HG03442 (cell line): ENCODE data around the gene TFDP2.

Experiments
- ATAC-seq: cut with Tn5 transposase; IDR thresholded peaks from one replicate; pipeline ENCODE4 v1.9.1; 2021; ENCODE audit warnings: mild to moderate bottlenecking, moderate library complexity; ENCODE audit not compliant: unreplicated experiment

Gene TFDP2

GRCh38 chr3:141971571-141971970 lies 177.8 kb downstream of the TFDP2 start:
- ATAC-seq = no peak

- no peak for ATAC-seq
These were observed 179.6 kb downstream of the TFDP2 start for GRCh38 chr3:141969711-141970110.

GRCh38 chr3:141965471-141965870 lies 183.9 kb downstream of the TFDP2 start:
- ATAC-seq = no peak

- no peak for ATAC-seq
These were observed 186.0 kb downstream of the TFDP2 start for GRCh38 chr3:141963301-141963700.

- no peak for ATAC-seq
These were observed 188.6 kb downstream of the TFDP2 start for GRCh38 chr3:141960731-141961130.

- no peak for ATAC-seq
These were observed 189.5 kb downstream of the TFDP2 start for GRCh38 chr3:141959589-141960554.

GRCh38 chr3:141955175-141955574 lies 194.2 kb downstream of the TFDP2 start:
- ATAC-seq = no peak

- ATAC-seq = no peak
These were observed 196.7 kb downstream of the TFDP2 start for GRCh38 chr3:141952611-141953010.

GRCh38 chr3:141950572-141951493 lies 198.5 kb downstream of the TFDP2 start:
- no peak for ATAC-seq

- no peak for ATAC-seq
These were observed 199.4 kb downstream of the TFDP2 start for GRCh38 chr3:141949972-141950371.

GRCh38 chr3:141949399-141949798 lies 199.9 kb downstream of the TFDP2 start:
- ATAC-seq = no peak

- ATAC-seq = no peak
These were observed 203.4 kb downstream of the TFDP2 start for GRCh38 chr3:141945726-141946485.

- ATAC-seq = no peak
These were observed 207.3 kb downstream of the TFDP2 start for GRCh38 chr3:141942006-141942405.

GRCh38 chr3:141941093-141941492 lies 208.3 kb downstream of the TFDP2 start:
- no peak for ATAC-seq

GRCh38 chr3:141940194-141940776 lies 209.1 kb downstream of the TFDP2 start:
- ATAC-seq = no peak

- no peak for ATAC-seq
These were observed 209.6 kb downstream of the TFDP2 start for GRCh38 chr3:141939759-141940158.

GRCh38 chr3:141938011-141938500 lies 211.3 kb downstream of the TFDP2 start:
- no peak for ATAC-seq

GRCh38 chr3:141934354-141934753 lies 215.0 kb downstream of the TFDP2 start:
- ATAC-seq = no peak

- no peak for ATAC-seq
These were observed 215.7 kb downstream of the TFDP2 start for GRCh38 chr3:141933421-141934300.
